ENCODE measurements around the gene CLEC2A.

DNA sequence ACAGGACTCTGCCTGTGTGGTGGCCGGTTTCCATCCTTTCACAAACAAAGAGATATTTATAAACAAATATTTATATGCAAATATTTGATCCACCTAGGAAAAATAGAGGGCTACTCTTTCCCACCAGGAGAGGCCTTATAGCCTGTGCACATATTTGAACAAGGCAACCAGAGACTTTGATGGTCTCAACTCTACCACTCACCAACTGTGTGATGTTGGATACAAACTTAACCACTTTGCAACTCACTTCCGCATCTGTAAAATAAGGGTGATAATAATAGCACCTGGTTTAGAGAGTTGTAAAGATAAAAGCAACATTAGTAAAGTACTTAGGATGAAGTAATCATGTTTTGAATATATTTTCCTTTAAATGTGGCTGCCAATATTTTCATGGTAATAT lies 37.5 kb upstream of the CLEC2A start:
- TF ChIP-seq POLR2A (IDR thresholded peaks at IDR 0.05; ENCODE audit: borderline replicate concordance, extremely low read depth, insufficient read depth, insufficient read length), result no peak
- TF ChIP-seq, protein P1, sequence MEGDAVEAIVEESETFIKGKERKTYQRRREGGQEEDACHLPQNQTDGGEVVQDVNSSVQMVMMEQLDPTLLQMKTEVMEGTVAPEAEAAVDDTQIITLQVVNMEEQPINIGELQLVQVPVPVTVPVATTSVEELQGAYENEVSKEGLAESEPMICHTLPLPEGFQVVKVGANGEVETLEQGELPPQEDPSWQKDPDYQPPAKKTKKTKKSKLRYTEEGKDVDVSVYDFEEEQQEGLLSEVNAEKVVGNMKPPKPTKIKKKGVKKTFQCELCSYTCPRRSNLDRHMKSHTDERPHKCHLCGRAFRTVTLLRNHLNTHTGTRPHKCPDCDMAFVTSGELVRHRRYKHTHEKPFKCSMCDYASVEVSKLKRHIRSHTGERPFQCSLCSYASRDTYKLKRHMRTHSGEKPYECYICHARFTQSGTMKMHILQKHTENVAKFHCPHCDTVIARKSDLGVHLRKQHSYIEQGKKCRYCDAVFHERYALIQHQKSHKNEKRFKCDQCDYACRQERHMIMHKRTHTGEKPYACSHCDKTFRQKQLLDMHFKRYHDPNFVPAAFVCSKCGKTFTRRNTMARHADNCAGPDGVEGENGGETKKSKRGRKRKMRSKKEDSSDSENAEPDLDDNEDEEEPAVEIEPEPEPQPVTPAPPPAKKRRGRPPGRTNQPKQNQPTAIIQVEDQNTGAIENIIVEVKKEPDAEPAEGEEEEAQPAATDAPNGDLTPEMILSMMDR (IDR thresholded peaks at IDR 0.05 in 2 of 3, conservative IDR thresholded peaks at IDR 0.05 in 1 of 3; ENCODE audit: borderline replicate concordance in 1 of 3, insufficient read depth in 1 of 3, low read depth in 2 of 3, low read length in 2 of 3), result no peak
- TF ChIP-seq, protein P2, sequence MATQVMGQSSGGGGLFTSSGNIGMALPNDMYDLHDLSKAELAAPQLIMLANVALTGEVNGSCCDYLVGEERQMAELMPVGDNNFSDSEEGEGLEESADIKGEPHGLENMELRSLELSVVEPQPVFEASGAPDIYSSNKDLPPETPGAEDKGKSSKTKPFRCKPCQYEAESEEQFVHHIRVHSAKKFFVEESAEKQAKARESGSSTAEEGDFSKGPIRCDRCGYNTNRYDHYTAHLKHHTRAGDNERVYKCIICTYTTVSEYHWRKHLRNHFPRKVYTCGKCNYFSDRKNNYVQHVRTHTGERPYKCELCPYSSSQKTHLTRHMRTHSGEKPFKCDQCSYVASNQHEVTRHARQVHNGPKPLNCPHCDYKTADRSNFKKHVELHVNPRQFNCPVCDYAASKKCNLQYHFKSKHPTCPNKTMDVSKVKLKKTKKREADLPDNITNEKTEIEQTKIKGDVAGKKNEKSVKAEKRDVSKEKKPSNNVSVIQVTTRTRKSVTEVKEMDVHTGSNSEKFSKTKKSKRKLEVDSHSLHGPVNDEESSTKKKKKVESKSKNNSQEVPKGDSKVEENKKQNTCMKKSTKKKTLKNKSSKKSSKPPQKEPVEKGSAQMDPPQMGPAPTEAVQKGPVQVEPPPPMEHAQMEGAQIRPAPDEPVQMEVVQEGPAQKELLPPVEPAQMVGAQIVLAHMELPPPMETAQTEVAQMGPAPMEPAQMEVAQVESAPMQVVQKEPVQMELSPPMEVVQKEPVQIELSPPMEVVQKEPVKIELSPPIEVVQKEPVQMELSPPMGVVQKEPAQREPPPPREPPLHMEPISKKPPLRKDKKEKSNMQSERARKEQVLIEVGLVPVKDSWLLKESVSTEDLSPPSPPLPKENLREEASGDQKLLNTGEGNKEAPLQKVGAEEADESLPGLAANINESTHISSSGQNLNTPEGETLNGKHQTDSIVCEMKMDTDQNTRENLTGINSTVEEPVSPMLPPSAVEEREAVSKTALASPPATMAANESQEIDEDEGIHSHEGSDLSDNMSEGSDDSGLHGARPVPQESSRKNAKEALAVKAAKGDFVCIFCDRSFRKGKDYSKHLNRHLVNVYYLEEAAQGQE (IDR thresholded peaks at IDR 0.05; ENCODE audit: low read depth), result no peak
- no peak for TF ChIP-seq POLR2AphosphoS5 (IDR thresholded peaks at IDR 0.05; ENCODE audit: low read depth, low read length)
- TF ChIP-seq SIN3A (IDR thresholded peaks at IDR 0.05; ENCODE audit: low read depth), result no peak
- TF ChIP-seq, protein P3, sequence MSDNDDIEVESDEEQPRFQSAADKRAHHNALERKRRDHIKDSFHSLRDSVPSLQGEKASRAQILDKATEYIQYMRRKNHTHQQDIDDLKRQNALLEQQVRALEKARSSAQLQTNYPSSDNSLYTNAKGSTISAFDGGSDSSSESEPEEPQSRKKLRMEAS (IDR thresholded peaks at IDR 0.05), result no peak
- no peak for TF ChIP-seq TCF7L2 (IDR thresholded peaks at IDR 0.05; ENCODE audit: borderline replicate concordance, extremely low read depth, insufficient read depth, insufficient read length)
- TF ChIP-seq EZH2 (IDR thresholded peaks at IDR 0.05), result no peak
- TF ChIP-seq YY1 (IDR thresholded peaks at IDR 0.05; ENCODE audit: extremely low read depth, insufficient replicate concordance, low read depth, low read length), result no peak
- TF ChIP-seq EZH2phosphoT487 (IDR thresholded peaks at IDR 0.05; ENCODE audit: borderline replicate concordance), result no peak
- no peak for TF ChIP-seq RAD21 (IDR thresholded peaks at IDR 0.05; ENCODE audit: low read depth)
- TF ChIP-seq SRF (IDR thresholded peaks at IDR 0.05; ENCODE audit: low read depth), result no peak
- no peak for TF ChIP-seq CEBPB (IDR thresholded peaks at IDR 0.05; ENCODE audit: low read depth)
